Superior temporal gyrus (tissue), 1 donor: ENCODE data around the gene NUP160.
A peak's percentile ranks its signal among the peaks of the same experiment; 100 is the strongest.
"Not testable (repeated sequence)": the region's sequence is repeated elsewhere in the genome, so short reads cannot be mapped to it uniquely, and the experiment has no call there.

Source experiments
- DNase-seq: peaks from one replicate; pipeline ENCODE4 v3.0.0-alpha.2; 2016; ENCODE audit errors: extremely low spot score

Gene NUP160

GRCh38 chr11:47847892-47848699, at the start of gene NUP160:
Gene NUP160, minus strand, starts transcription at chr11:47848350. Its CDS starts 32 bp downstream, at chr11:47848318.
- DNase-seq: peak; percentile 76

- no peak for DNase-seq
These were observed 48.0 kb upstream of the NUP160 start for GRCh38 chr11:47896199-47896598.

GRCh38 chr11:47895035-47895434, 46.9 kb upstream of the NUP160 start:
- no peak for DNase-seq

GRCh38 chr11:47892546-47893276, 44.6 kb upstream of the NUP160 start:
- DNase-seq: not testable (repeated sequence)

- DNase-seq: no peak
These were observed 43.7 kb upstream of the NUP160 start for GRCh38 chr11:47891886-47892285.

GRCh38 chr11:47889714-47890441, 41.7 kb upstream of the NUP160 start:
- DNase-seq: no peak

GRCh38 chr11:47887910-47888569, 39.9 kb upstream of the NUP160 start:
- no peak for DNase-seq

GRCh38 chr11:47886096-47886495, 37.9 kb upstream of the NUP160 start:
- DNase-seq: no peak

- not testable (repeated sequence) for DNase-seq
These were observed 34.3 kb upstream of the NUP160 start for GRCh38 chr11:47882437-47882836.

GRCh38 chr11:47881145-47881544, 33.0 kb upstream of the NUP160 start:
- no peak for DNase-seq

- no peak for DNase-seq
These were observed 31.4 kb upstream of the NUP160 start for GRCh38 chr11:47879259-47880158.

- DNase-seq: not testable (repeated sequence)
These were observed 27.7 kb upstream of the NUP160 start for GRCh38 chr11:47875858-47876257.

- DNase-seq: no peak
These were observed 22.3 kb upstream of the NUP160 start for GRCh38 chr11:47870404-47870803.

- DNase-seq: no peak
These were observed 21.6 kb upstream of the NUP160 start for GRCh38 chr11:47869544-47870393.

- DNase-seq: no peak
These were observed 19.7 kb upstream of the NUP160 start for GRCh38 chr11:47867823-47868222.

GRCh38 chr11:47866892-47867291, 18.7 kb upstream of the NUP160 start:
- DNase-seq: not testable (repeated sequence)

- no peak for DNase-seq
These were observed 16.8 kb upstream of the NUP160 start for GRCh38 chr11:47864901-47865300.

GRCh38 chr11:47863898-47864430, 15.8 kb upstream of the NUP160 start:
- no peak for DNase-seq

- no peak for DNase-seq
These were observed 15.2 kb upstream of the NUP160 start for GRCh38 chr11:47863189-47863897.
